Measurements from ENCODE around the gene GPR137. TPM values are rescaled to one million over a fixed set of nuclear protein-coding genes. Genes with fewer than 3 reads are reported as not detected.

GPR137 gene
- total RNA-seq, 4 donors from 2014 or later: 12.5 to 25.7 (median 20.0) TPM

- WGBS, 2 donors: 89 to 100% methylated on average over 2 of the region's 2 CpGs
- Histone ChIP-seq H3K27ac (no peak overlapping the region), H3K4me1 (peaks cover 0 to 21% (median 4%) of the 10 kb centered on the region in 4 donors), H3K27me3 (no peaks in the 10 kb centered on the region), H3K36me3 (peaks cover 0 to 46% (median 0%) of the 10 kb centered on the region in 3 donors), H3K9me3 (no peaks in the 10 kb centered on the region), H3K4me3 (no peak overlapping the region)
- DNase-seq (ENCODE audit: low spot score in 2 of 2): no peak
- TF ChIP-seq CTCF (IDR thresholded peaks at IDR 0.05) (no peak), POLR2A (IDR thresholded peaks at IDR 0.05) (no peak), EP300 (IDR thresholded peaks at IDR 0.05) (no peak)
Measured at GRCh38 chr11:64275841-64276240, 9.8 kb upstream of the GPR137 start.

DNA sequence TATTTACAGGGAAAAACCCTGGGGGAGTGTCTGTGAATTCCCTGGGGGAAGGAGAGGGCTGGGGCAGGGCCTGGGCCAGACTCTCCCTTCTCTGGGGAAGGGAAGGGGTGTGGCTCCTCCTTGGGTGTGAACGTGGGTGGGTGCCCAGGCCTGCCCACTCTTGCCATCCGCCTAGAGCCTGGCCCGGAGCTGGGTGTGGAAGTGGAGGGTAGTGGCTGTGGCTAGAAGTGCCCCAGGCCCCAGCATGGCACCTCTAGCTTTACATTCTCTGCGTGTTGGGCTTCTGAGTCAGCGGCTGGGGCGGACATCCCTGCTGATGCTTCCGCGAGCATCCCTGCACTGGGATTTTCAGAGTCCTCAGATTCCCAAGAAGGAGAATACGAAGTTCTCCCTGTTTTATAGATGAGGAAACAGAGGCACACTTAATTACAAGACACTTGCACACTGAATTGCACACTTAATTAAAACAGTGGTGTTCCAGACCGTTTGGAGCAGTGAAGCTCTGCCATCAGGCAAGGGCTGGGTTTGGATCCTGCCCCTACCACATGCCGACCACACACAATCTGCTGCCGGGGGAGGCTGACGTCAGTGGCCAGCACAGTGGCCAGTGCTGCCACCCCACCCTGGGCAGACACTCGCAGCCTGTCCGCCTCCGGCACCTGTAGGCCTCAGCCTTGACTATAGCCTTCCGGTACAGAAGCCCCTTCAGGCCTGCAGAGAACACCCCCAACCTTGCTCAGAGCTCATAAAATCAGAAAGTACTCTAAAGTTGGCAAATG is 8.8 kb upstream of the GPR137 start:
- Histone ChIP-seq H3K4me1 (peaks cover 0 to 17% (median 2%) of the 10 kb centered on the region in 4 donors), H3K27ac (peak overlapping the region in 1 of 4 donors; percentile 10)
- WGBS, 2 donors: 70 to 73% methylated on average over 16 to 17 of the region's 17 CpGs

GRCh38 chr11:64278576-64279190 is 7.0 kb upstream of the GPR137 start:
- DNase-seq (ENCODE audit: low spot score in 2 of 2): no peak
- TF ChIP-seq CTCF (IDR thresholded peaks at IDR 0.05) (no peak), EP300 (IDR thresholded peaks at IDR 0.05) (no peak), POLR2A (IDR thresholded peaks at IDR 0.05) (no peak)
- H3K27ac ChIP-seq: no peak overlapping the region

More for the DNA sequence above, 8.8 kb upstream of the GPR137 start:
- TF ChIP-seq POLR2A (IDR thresholded peaks at IDR 0.05) (no peak), EP300 (IDR thresholded peaks at IDR 0.05) (no peak), CTCF (IDR thresholded peaks at IDR 0.05) (no peak)
- DNase-seq (ENCODE audit: low spot score in 2 of 2): no peak
- Histone ChIP-seq H3K36me3 (peaks cover 0 to 55% (median 0%) of the 10 kb centered on the region in 3 donors), H3K27me3 (no peaks in the 10 kb centered on the region), H3K4me3 (no peak overlapping the region), H3K9me3 (no peaks in the 10 kb centered on the region)

GRCh38 chr11:64281957-64282770 is 3.5 kb upstream of the GPR137 start:
- Histone ChIP-seq H3K27me3 (no peaks in the 10 kb centered on the region), H3K27ac (no peak overlapping the region), H3K36me3 (peaks cover 0 to 40% (median 0%) of the 10 kb centered on the region in 3 donors), H3K4me3 (no peak overlapping the region), H3K9me3 (no peaks in the 10 kb centered on the region), H3K4me1 (peaks cover 0 to 33% (median 21%) of the 10 kb centered on the region in 4 donors)
- no peak for TF ChIP-seq EP300 (IDR thresholded peaks at IDR 0.05)
- TF ChIP-seq POLR2A (IDR thresholded peaks at IDR 0.05): no peak
- no peak for TF ChIP-seq CTCF (IDR thresholded peaks at IDR 0.05)
- no peak for DNase-seq (ENCODE audit: low spot score in 2 of 2)
- WGBS, 2 donors: 94% methylated on average over 22 of the region's 22 CpGs

More at GRCh38 chr11:64278576-64279190, 7.0 kb upstream of the GPR137 start:
- Histone ChIP-seq H3K4me3 (no peak overlapping the region), H3K4me1 (peaks cover 0 to 22% (median 9%) of the 10 kb centered on the region in 4 donors), H3K9me3 (no peaks in the 10 kb centered on the region), H3K27me3 (no peaks in the 10 kb centered on the region), H3K36me3 (peaks cover 0 to 61% (median 0%) of the 10 kb centered on the region in 3 donors)
- 80 to 92% methylated on average over 7 to 8 of the region's 8 CpGs for WGBS, 2 donors

Measured in tibial nerve (tissue), 4 donors.